Measurements from ENCODE around the gene PYGO2.
"Not testable (repeated sequence)": the region's sequence is repeated elsewhere in the genome, so short reads cannot be mapped to it uniquely, and the experiment has no call there.

PYGO2 gene

DNA sequence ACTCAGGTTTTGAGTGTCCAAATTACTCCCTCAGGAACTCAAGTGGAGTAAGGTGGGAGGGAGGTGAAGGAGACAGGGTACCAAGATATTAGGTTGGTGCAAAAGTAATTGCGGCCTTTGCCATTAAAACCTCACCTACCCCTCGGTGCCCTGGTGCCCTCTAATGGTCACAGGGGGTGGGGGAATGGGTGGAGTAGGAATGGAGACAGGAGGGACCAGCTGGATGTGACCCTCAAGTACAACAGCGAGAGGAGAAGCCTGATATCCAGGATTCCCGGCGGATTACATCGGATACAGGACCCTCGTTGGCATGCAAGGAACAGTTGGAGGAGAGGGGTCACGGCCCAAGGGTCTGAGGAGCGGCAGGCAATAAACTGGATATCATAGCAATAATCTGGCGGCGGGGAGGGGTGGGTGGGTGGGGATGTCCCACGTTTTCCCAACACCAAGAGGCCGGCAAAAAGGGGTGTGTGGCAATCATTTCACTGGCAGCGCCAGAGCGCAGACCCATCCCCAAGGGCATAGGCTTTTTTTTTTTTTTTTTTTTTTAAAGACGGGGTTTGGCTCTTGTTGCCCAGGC, 36.7 kb upstream of the PYGO2 start:
- in situ Hi-C loops (cut with HindIII; ENCODE audit: low pct_unique_long_range_greater_than_20kb, low sequenced_read_pairs), result no loop called here
- TF ChIP-seq JUND (IDR thresholded peaks at IDR 0.05; ENCODE audit: low read depth), result no peak
- no peak for DNase-seq (ENCODE audit: low read depth in 1 of 2, low spot score in 1 of 2)

DNA sequence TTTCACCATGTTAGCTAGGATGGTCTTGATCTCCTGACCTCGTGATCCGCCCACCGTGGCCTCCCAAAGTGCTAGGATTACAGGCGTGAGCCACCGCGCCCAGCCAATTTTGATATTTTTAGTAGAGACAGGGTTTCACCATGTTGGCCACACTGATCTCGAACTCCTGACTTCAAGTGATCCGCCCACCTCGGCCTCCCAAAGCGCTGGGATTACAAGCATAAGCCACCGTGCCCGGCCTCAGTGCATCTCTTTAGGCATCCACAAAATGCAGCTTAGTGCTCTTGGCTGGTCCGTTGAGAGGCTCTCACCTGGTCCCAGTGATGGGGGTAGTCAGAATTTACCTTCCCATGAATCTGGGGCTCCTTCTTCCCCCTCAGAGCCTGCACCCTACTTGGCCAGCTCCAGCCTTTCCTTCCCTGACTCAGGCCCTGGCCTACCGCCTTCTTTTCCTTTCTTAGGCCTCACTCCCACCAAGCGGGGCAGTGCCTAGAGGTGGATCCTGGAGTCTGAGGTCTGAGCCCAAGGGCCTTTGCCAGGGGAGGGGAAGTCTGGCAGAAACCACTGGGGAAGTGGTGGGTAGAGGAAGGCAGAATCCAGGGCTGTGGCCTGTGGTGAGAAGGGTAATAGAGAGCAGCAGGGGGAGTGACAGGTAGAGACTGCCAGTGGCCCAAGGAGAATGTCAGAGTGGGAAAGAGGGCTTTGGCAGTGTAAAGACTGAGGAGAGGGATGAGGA, 35.6 kb upstream of the PYGO2 start:
- in situ Hi-C loops (cut with HindIII; ENCODE audit: low pct_unique_long_range_greater_than_20kb, low sequenced_read_pairs), result no loop called here

DNA sequence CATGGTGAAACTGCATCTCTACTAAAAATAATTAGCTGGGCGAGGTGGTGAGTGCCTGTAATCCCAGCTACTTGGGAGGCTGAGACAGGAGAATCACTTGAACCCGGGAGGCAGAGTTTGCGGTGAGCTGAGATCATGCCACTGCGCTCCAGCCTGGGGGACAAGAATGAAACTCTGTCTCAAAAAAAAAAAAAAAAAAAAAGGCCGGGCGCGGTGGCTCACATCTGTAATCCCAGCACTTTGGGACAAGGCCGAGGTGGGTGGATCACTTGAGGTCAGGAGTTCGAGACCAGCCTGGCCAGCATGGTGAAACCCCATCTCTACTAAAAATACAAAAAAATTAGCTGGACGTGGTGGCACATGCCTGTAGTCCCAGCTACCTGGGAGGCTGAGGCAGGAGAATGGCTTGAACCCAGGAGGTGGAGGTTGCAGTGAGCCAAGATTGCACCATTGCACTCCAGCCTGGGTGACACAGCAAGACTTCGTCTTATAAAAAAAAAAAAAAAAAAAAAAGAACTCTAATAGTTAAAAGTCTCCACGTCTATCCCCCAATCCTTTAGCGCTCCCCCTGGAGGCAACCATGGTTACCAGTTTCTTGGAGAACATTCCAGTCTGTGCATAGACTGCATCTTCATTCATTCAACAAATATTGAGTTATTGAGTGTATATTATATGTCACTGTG, 33.9 kb upstream of the PYGO2 start:
- peak in 1 of 2 experiments; percentile 84 for DNase-seq (ENCODE audit: low read depth in 1 of 2, low spot score in 1 of 2)
- in situ Hi-C loops (cut with HindIII; ENCODE audit: low pct_unique_long_range_greater_than_20kb, low sequenced_read_pairs), result not testable (repeated sequence)

More for the DNA sequence above, 35.6 kb upstream of the PYGO2 start:
- no peak for TF ChIP-seq JUND (IDR thresholded peaks at IDR 0.05; ENCODE audit: low read depth)
- DNase-seq (ENCODE audit: low read depth in 1 of 2, low spot score in 1 of 2), result no peak

DNA sequence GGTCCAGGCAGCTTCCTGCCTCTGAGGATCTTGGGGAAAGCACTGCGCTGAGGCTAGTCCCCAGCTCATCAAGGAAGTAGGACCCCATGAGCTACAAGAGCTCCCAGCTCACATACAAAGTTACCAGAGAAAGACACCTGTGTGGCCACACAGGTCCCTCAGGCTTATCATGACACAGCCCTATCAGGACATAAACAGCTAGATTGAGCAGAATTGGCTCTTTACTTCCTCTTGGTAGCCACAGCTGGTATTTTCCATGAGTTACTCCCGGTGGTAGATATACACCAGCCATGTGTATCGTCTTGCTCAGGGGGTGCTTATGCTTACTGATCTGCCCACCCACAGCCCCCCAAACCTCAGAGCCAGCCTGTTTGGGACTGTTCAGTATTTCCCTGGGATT, 33.0 kb upstream of the PYGO2 start:
- no peak for TF ChIP-seq JUND (IDR thresholded peaks at IDR 0.05; ENCODE audit: low read depth)
- in situ Hi-C loops (cut with HindIII; ENCODE audit: low pct_unique_long_range_greater_than_20kb, low sequenced_read_pairs), result no loop called here
- no peak for DNase-seq (ENCODE audit: low read depth in 1 of 2, low spot score in 1 of 2)

DNA sequence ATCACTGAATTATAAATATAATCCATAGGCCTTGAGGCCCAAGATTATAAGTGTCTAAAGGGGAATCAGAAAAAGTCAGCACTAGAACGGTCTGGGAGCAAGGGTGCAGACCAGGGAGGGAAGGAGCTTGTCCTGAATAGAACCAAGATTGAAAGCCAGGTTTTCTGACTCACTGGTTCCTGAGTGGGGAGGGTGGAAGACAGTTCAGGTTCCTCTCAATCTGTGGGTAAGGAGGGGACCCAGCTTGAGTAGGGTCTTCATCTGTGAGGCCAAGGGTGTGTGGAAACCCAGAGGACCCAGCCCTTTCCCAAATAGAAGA, 32.6 kb upstream of the PYGO2 start:
- in situ Hi-C loops (cut with HindIII; ENCODE audit: low pct_unique_long_range_greater_than_20kb, low sequenced_read_pairs), result no loop called here
- no peak for TF ChIP-seq JUND (IDR thresholded peaks at IDR 0.05; ENCODE audit: low read depth)
- no peak for DNase-seq (ENCODE audit: low read depth in 1 of 2, low spot score in 1 of 2)

DNA sequence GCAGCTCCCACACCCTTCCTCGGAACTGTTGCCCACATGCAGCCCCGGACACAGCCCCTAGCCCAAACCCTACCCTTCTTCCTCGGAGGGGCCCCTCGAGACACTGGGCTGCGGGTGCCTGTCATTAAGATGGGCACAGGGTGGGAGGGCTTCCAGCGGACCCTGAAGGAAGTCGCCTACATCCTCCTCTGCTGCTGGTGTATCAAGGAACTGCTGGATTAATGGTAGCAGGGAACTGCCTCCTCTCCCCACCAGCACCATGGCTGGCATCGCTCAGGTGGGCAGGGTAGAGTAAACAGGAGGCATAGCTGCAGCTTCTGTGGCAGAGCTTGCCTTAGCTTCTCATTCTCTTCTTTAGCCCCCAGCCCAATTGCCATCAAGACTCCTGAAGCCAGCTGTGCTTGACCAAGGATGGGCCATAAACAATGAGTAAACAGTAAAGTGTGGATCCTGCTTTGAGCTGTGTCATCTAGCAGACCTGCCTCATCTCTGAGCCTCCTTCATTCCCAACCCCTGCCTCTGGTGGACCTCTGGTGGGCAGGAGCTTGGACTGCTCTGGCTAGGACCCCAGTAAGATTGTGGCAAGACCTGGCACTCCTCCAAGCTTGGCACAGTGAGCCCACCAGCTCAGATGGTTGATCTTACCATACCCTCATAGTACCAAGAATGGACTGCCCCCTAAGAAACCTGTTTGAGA, 32.1 kb upstream of the PYGO2 start, which contains the start of gene LENEP:
Gene LENEP (plus strand): TSS at position 15 of the 697 bp plus-strand sequence. CDS start 22 bp downstream, at position 37.
- in situ Hi-C loops (cut with HindIII; ENCODE audit: low pct_unique_long_range_greater_than_20kb, low sequenced_read_pairs), result no loop called here
- no peak for DNase-seq (ENCODE audit: low read depth in 1 of 2, low spot score in 1 of 2)

DNA sequence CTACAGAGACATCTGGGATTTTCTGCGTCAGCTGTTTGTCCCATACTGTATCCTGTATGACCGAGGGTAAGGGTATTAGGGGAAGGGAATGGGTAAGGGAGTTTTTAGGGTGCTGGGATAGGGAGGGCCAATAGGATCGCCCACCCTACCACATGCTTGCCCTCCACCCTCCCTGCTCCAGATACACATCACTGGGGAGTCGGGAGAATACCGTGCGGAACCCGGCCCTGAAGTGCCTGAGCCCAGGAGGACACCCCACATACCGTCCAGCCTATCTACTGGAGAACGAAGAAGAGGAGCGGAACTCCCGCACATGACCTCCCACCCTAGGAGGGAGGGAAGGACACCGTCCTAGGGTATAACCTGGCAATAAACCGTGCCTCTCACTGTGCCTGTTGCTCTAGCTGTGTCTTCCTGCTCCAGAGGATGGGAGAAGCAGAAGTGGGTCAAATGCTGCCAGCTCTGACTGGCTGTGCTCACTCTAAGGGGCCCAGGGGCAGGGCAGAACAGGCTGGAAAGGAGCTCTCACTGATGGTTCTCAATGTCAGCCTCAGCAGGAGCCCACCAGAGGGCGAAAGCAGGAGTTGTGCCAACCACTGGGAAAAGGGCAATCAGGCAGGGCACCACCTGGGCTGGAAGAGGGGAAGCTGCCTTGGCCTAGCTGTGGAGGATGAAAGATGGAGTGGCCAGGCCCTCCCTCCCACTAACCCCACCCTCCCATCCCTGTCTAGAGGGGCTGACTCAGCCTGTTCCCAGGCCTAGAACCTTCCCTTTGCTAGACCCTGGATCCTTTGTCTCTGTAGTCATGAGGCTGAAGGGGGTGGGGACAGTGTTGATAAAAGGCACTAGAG, 31.4 kb upstream of the PYGO2 start:
- TF ChIP-seq JUND (IDR thresholded peaks at IDR 0.05; ENCODE audit: low read depth), result no peak
- no peak for DNase-seq (ENCODE audit: low read depth in 1 of 2, low spot score in 1 of 2)
- in situ Hi-C loops (cut with HindIII; ENCODE audit: low pct_unique_long_range_greater_than_20kb, low sequenced_read_pairs), result no loop called here

More for the DNA sequence above, 32.1 kb upstream of the PYGO2 start, which contains the start of gene LENEP:
- no peak for TF ChIP-seq JUND (IDR thresholded peaks at IDR 0.05; ENCODE audit: low read depth)

DNA sequence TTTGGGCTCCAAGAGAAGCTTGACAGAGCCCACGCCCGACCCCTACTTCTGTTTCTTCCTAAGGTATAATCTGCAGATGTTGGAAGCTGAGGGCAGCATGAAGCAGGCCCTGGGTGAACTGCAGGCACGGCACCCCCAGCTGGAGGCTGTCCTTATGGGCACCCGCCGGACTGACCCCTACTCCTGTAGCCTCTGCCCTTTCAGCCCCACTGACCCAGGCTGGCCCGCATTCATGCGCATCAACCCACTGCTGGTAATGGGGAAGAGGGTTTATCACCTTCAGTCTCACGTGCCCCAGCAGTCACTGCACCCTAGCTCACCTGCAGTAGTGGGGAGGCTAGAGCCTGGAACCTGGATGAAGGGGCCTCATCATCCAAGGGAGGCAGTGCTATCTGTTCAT, 28.7 kb upstream of the PYGO2 start:
- DNase-seq (ENCODE audit: low read depth in 1 of 2, low spot score in 1 of 2), result no peak
- in situ Hi-C loops (cut with HindIII; ENCODE audit: low pct_unique_long_range_greater_than_20kb, low sequenced_read_pairs), result no loop called here
- TF ChIP-seq JUND (IDR thresholded peaks at IDR 0.05; ENCODE audit: low read depth), result no peak

DNA sequence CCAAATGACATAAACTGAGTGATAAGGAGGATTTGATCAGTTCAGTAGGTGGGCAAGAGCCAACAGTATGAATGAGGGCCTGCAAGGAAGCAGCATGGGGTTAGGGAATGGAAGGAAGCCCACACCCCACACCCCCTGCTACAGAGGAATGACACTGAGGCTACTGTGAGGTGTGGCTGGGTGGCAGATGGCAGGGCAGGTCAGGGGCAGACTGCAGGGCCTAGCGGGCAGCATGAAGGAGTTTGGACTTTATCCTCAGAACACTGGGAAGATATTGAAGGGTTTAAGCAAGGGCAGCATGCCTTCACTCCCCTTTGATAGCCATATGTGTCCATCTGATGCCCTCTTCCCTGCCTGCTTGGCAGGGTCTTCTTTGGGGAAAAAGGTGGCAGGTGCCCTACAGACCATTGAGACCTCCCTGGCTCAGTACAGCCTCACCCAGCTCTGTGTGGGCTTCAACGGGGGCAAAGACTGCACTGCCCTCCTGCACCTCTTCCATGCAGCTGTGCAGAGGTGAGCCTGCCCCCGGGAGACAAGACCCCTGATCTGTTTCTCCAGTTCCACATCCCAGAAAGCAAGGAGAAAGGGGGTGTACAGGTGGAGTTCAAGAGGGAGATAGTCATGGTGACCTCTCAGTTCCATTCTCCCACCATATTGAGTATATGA, 27.7 kb upstream of the PYGO2 start:
- no peak for TF ChIP-seq JUND (IDR thresholded peaks at IDR 0.05; ENCODE audit: low read depth)

DNA sequence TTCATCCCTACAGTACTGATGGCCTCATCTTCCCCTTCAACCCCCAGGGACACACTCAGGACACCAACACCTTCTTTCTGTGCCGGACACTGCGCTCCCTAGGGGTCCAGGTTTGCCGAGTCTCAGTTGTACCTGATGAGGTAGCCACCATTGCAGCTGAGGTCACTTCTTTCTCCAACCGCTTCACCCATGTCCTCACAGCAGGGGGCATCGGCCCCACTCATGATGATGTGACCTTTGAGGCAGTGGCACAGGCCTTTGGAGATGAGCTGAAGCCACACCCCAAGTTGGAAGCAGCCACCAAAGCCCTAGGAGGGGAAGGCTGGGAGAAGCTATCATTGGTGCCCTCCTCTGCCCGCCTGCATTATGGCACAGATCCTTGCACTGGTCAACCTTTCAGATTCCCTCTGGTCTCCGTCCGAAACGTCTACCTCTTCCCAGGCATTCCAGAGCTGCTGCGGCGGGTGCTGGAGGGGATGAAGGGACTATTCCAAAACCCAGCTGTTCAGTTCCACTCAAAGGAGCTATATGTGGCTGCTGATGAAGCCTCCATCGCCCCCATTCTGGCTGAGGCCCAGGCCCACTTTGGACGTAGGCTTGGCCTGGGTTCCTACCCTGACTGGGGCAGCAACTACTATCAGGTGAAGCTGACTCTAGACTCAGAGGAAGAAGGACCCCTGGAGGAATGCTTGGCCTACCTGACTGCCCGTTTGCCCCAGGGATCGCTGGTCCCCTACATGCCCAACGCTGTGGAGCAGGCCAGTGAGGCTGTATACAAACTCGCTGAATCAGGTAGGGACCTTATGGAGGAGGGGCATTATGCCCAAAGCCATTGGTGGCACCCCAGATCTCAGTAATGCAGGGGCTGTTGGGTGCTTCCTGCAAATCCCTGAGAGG, 26.7 kb upstream of the PYGO2 start:
- TF ChIP-seq JUND (IDR thresholded peaks at IDR 0.05; ENCODE audit: low read depth), result no peak
- DNase-seq (ENCODE audit: low read depth in 1 of 2, low spot score in 1 of 2), result peak in 1 of 2 experiments; percentile 41
- in situ Hi-C loops (cut with HindIII; ENCODE audit: low pct_unique_long_range_greater_than_20kb, low sequenced_read_pairs), result no loop called here

More for the DNA sequence above, 27.7 kb upstream of the PYGO2 start:
- in situ Hi-C loops (cut with HindIII; ENCODE audit: low pct_unique_long_range_greater_than_20kb, low sequenced_read_pairs), result no loop called here
- DNase-seq (ENCODE audit: low read depth in 1 of 2, low spot score in 1 of 2), result no peak

DNA sequence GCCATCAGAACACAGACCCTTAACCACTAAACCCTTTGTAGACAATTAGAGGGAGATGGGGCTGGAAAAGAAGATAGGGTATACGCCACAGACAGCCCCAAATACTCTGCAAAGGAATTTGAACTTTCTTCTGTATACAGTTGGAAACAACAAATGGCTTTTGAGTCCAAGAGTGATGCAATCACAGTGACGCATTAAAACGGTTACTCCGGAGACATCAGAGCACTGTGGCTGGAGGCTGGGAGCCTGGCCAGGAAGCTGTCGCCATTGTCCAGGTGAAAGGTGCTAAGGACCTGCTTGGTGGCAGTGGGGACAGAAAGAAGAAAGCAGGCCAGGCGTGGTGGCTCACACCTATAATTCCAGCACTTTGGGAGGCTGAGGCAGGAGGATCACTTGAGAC, 25.7 kb upstream of the PYGO2 start:
- no peak for DNase-seq (ENCODE audit: low read depth in 1 of 2, low spot score in 1 of 2)

DNA sequence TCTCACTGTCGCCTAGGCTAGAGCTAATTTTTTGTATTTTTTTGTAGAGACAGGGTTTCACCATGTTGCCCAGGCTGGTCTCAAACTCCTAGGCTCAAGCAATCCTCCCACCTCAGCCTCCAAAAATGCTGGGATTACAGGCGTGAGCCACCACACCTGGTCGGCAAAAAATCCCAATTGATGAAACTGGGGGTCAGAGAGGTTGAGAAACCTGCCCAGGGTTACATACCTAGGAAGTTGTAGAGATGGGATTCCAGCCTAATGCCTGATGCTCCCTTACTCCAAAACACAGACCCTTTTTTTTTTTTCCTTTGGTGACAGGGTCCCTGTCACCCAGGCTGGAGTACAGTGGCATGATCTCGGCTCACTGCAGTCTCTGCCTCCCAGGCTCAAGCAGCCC, 25.2 kb upstream of the PYGO2 start:
- DNase-seq (ENCODE audit: low read depth in 1 of 2, low spot score in 1 of 2); in situ Hi-C loops (cut with HindIII; ENCODE audit: low pct_unique_long_range_greater_than_20kb, low sequenced_read_pairs): not testable (repeated sequence)

More for the DNA sequence above, 25.7 kb upstream of the PYGO2 start:
- in situ Hi-C loops (cut with HindIII; ENCODE audit: low pct_unique_long_range_greater_than_20kb, low sequenced_read_pairs), result no loop called here
- no peak for TF ChIP-seq JUND (IDR thresholded peaks at IDR 0.05; ENCODE audit: low read depth)

All from T47D (cell line).